Loucy (cell line): Measurements from ENCODE around the gene CD300A.

Experiments used
- CTCF ChIP-seq: fragments of 200-600 bp; sonication (generic); conservative IDR thresholded peaks from 2 replicates; pipeline ENCODE4 v1.5.1; 2014; ENCODE audit warnings: mild to moderate bottlenecking, antibody characterized with exemption, low read length
- EZH2phosphoT487 ChIP-seq: fragments of 200-600 bp; IDR thresholded peaks from 2 replicates; pipeline ENCODE4 v1.6.1; 2018; ENCODE audit warnings: antibody characterized with exemption, mild to moderate bottlenecking, moderate library complexity, borderline replicate concordance

- TF ChIP-seq CTCF (no peak), EZH2phosphoT487 (no peak)
These were observed 46.2 kb downstream of the CD300A start for GRCh38 chr17:74512624-74513091.
